Limb (tissue), 2 donors: ENCODE data around the gene SBNO2.
"Not testable (repeated sequence)": the region's sequence is repeated elsewhere in the genome, so short reads cannot be mapped to it uniquely, and the experiment has no call there.

Experiments
- DNase-seq, 2 donors: peaks; one replicate each; pipeline ENCODE4 v3.0.0-alpha.2; 2016; ENCODE audit errors: extremely low spot score in 2 of 2

Gene SBNO2

GRCh38 chr19:1119475-1120217, 54.4 kb downstream of the SBNO2 start:
- no peak for DNase-seq

GRCh38 chr19:1118999-1119398, 55.1 kb downstream of the SBNO2 start:
- no peak for DNase-seq

GRCh38 chr19:1117654-1118053, 56.4 kb downstream of the SBNO2 start:
- no peak for DNase-seq

GRCh38 chr19:1116726-1117581, 57.1 kb downstream of the SBNO2 start:
- no peak for DNase-seq

GRCh38 chr19:1115646-1116420, 58.2 kb downstream of the SBNO2 start:
- DNase-seq: no peak

- not testable (repeated sequence) for DNase-seq
These were observed 59.3 kb downstream of the SBNO2 start for GRCh38 chr19:1114728-1115127.

GRCh38 chr19:1113986-1114483, 60.0 kb downstream of the SBNO2 start:
- no peak for DNase-seq

GRCh38 chr19:1113030-1113985, 60.8 kb downstream of the SBNO2 start:
- DNase-seq: peak; percentile 90 to 96

- DNase-seq: peak in 1 of 2 donors; percentile 71
These were observed 61.6 kb downstream of the SBNO2 start for GRCh38 chr19:1112268-1113029.

- no peak for DNase-seq
These were observed 62.3 kb downstream of the SBNO2 start for GRCh38 chr19:1111641-1112267.

GRCh38 chr19:1110809-1111640, 63.0 kb downstream of the SBNO2 start:
- no peak for DNase-seq

- DNase-seq: no peak
These were observed 64.1 kb downstream of the SBNO2 start for GRCh38 chr19:1109697-1110671.

GRCh38 chr19:1109032-1109551, 65.0 kb downstream of the SBNO2 start:
- DNase-seq: no peak

- no peak for DNase-seq
These were observed 65.6 kb downstream of the SBNO2 start for GRCh38 chr19:1108291-1109031.

GRCh38 chr19:1107661-1108261, 66.3 kb downstream of the SBNO2 start:
- DNase-seq: no peak
